DOHH2 (cell line): Measurements from ENCODE around the gene LGALS14.
A peak's percentile ranks its signal among the peaks of the same experiment; 100 is the strongest.
"Not testable (repeated sequence)": the region's sequence is repeated elsewhere in the genome, so short reads cannot be mapped to it uniquely, and the experiment has no call there.

Source experiments
- H3F3A ChIP-seq: fragments of 200-600 bp; sonication (generic), shearing (Covaris generic); 2 replicates; pipeline ENCODE4 v1.6.0; 2016; ENCODE audit warnings: antibody characterized with exemption, mild to moderate bottlenecking; ENCODE audit not compliant: control insufficient read depth, insufficient read depth
- H3K27ac ChIP-seq: fragments of 200-600 bp; sonication (generic); 2 replicates; pipeline ENCODE4 v1.5.1; 2014; ENCODE audit warnings: low read depth, mild to moderate bottlenecking, low read length, moderate library complexity
- H3K27me3 ChIP-seq: fragments of 200-600 bp; sonication (generic); 2 replicates; pipeline ENCODE4 v1.6.1; 2014; ENCODE audit warnings: mild to moderate bottlenecking, low read length, mixed read lengths; ENCODE audit not compliant: control insufficient read depth
- H3K36me3 ChIP-seq: fragments of 200-600 bp; sonication (generic); 2 replicates; pipeline ENCODE4 v1.6.1; 2014; ENCODE audit warnings: mild to moderate bottlenecking, low read length, moderate library complexity, mixed read lengths; ENCODE audit not compliant: control insufficient read depth
- H3K4me1 ChIP-seq: fragments of 200-600 bp; sonication (generic); 2 replicates; pipeline ENCODE4 v1.6.1; 2014; ENCODE audit warnings: mild to moderate bottlenecking, low read length, mixed read lengths; ENCODE audit not compliant: control insufficient read depth
- H3K4me2 ChIP-seq: fragments of 200-600 bp; sonication (generic); 2 replicates; pipeline ENCODE4 v1.6.0; 2014; ENCODE audit warnings: mild to moderate bottlenecking, low read length, moderate library complexity
- H3K4me3 ChIP-seq: fragments of 200-600 bp; sonication (generic); 2 replicates; pipeline ENCODE4 v1.5.1; 2014; ENCODE audit warnings: mild to moderate bottlenecking, low read length, mixed read lengths
- H3K79me2 ChIP-seq: fragments of 200-600 bp; sonication (generic); 2 replicates; pipeline ENCODE4 v1.6.1; 2014; ENCODE audit warnings: mild to moderate bottlenecking, low read length, mixed read lengths; ENCODE audit not compliant: control insufficient read depth
- H3K9me2 ChIP-seq: fragments of 200-600 bp; sonication (generic); replicated peaks from 2 replicates; pipeline ENCODE4 v1.6.1; 2014; ENCODE audit warnings: mild to moderate bottlenecking, low read length, mixed read lengths; ENCODE audit not compliant: control insufficient read depth
- H3K9me3 ChIP-seq: fragments of 200-600 bp; sonication (generic); 2 replicates; pipeline ENCODE4 v1.6.1; 2014; ENCODE audit warnings: antibody characterized with exemption, low read length, mixed read lengths; ENCODE audit not compliant: control insufficient read depth, insufficient read depth
- H4K20me1 ChIP-seq: fragments of 200-600 bp; sonication (generic); 2 replicates; pipeline ENCODE4 v1.6.0; 2014; ENCODE audit warnings: low read depth, mild to moderate bottlenecking, antibody characterized with exemption, low read length, moderate library complexity; ENCODE audit not compliant: control insufficient read depth, insufficient read depth
- EZH2phosphoT487 ChIP-seq: fragments of 200-600 bp; sonication (generic); IDR thresholded peaks from 2 replicates; pipeline ENCODE4 v1.6.1; 2017; ENCODE audit warnings: borderline replicate concordance, mild to moderate bottlenecking, antibody characterized with exemption, low read length, moderate library complexity, mixed read lengths
- TF ChIP-seq, protein P1 (sequence below): fragments of 200-600 bp; sonication (generic); IDR thresholded peaks from one replicate; pipeline ENCODE4 v1.5.1; 2014; ENCODE audit warnings: antibody characterized with exemption, mild to moderate bottlenecking, low read depth, low read length; ENCODE audit not compliant: poor library complexity, severe bottlenecking

LGALS14 gene

GRCh38 chr19:39671739-39672363 is 32.4 kb upstream of the LGALS14 start:
- H3K79me2 ChIP-seq = no peaks in the 10 kb centered on the region
- H3F3A ChIP-seq = no peaks in the 10 kb centered on the region
- no peaks in the 10 kb centered on the region for H3K36me3 ChIP-seq
- H3K27me3 ChIP-seq = peaks cover 47% of the 10 kb centered on the region
- H3K4me3 ChIP-seq = no peak overlapping the region
- no peak for TF ChIP-seq EZH2phosphoT487
- TF ChIP-seq, protein P1, sequence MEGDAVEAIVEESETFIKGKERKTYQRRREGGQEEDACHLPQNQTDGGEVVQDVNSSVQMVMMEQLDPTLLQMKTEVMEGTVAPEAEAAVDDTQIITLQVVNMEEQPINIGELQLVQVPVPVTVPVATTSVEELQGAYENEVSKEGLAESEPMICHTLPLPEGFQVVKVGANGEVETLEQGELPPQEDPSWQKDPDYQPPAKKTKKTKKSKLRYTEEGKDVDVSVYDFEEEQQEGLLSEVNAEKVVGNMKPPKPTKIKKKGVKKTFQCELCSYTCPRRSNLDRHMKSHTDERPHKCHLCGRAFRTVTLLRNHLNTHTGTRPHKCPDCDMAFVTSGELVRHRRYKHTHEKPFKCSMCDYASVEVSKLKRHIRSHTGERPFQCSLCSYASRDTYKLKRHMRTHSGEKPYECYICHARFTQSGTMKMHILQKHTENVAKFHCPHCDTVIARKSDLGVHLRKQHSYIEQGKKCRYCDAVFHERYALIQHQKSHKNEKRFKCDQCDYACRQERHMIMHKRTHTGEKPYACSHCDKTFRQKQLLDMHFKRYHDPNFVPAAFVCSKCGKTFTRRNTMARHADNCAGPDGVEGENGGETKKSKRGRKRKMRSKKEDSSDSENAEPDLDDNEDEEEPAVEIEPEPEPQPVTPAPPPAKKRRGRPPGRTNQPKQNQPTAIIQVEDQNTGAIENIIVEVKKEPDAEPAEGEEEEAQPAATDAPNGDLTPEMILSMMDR = peak; percentile 61
- no peaks in the 10 kb centered on the region for H3K9me3 ChIP-seq
- H3K27ac ChIP-seq = no peak overlapping the region
- no peaks in the 10 kb centered on the region for H3K9me2 ChIP-seq
- H3K4me2 ChIP-seq = no peak overlapping the region
- no peaks in the 10 kb centered on the region for H4K20me1 ChIP-seq
- H3K4me1 ChIP-seq = no peaks in the 10 kb centered on the region

DNA sequence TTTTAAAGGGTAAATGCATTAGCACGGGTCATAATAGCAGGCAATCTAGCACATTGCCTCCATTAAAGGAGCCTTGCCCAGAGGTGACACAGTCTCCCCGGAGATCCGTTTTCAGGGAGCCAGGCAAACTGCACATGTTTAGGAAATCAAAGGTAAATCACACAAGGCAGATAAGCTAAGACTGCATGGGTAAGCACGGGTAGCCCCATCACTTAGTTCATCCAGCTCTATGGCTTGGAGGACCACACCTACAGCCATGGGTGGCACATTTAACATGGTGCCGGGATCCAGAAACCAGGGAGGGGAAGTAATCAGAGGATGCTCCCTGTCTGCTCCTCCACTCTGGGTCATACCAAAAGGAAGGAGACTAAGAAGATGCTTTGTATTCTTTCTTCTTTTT is 31.8 kb upstream of the LGALS14 start:
- peaks cover 50% of the 10 kb centered on the region for H3K27me3 ChIP-seq
- no peaks in the 10 kb centered on the region for H3K9me2 ChIP-seq
- no peaks in the 10 kb centered on the region for H4K20me1 ChIP-seq
- no peaks in the 10 kb centered on the region for H3F3A ChIP-seq
- no peak overlapping the region for H3K4me2 ChIP-seq
- no peaks in the 10 kb centered on the region for H3K79me2 ChIP-seq
- no peaks in the 10 kb centered on the region for H3K9me3 ChIP-seq
- no peaks in the 10 kb centered on the region for H3K36me3 ChIP-seq
- TF ChIP-seq, protein P1 = no peak
- no peak for TF ChIP-seq EZH2phosphoT487
- H3K4me1 ChIP-seq = no peaks in the 10 kb centered on the region
- H3K4me3 ChIP-seq = no peak overlapping the region
- no peak overlapping the region for H3K27ac ChIP-seq

DNA sequence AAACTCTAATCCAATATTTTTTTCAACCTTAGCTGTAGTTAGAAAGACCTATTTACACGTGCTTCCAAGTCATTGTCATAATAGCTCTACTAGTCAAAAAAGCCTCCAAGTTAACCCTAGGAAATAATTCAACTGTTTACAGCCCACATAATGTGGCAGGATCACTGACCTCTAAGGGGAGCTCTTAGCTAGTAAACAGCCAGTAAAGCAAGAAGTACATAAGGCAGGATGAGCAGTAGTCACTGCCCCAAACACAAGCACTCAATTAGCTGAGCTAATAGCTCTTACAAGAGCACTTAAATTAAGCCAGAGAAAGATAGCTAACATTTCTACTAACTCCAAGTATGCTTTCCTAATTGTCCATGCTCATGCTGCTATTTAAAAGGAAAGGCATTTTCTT is 30.4 kb upstream of the LGALS14 start:
- H3K4me1 ChIP-seq, H3K27ac ChIP-seq, H3K36me3 ChIP-seq, H3K4me3 ChIP-seq, H3K9me2 ChIP-seq, H3F3A ChIP-seq, H3K4me2 ChIP-seq, H3K79me2 ChIP-seq, H3K9me3 ChIP-seq, H4K20me1 ChIP-seq: not testable (repeated sequence)
- peaks cover 55% of the 10 kb centered on the region for H3K27me3 ChIP-seq

- H4K20me1 ChIP-seq = no peaks in the 10 kb centered on the region
- H3K9me3 ChIP-seq = no peaks in the 10 kb centered on the region
- peaks cover 52% of the 10 kb centered on the region for H3K27me3 ChIP-seq
- H3K36me3 ChIP-seq = no peaks in the 10 kb centered on the region
- H3F3A ChIP-seq = no peaks in the 10 kb centered on the region
- H3K27ac ChIP-seq = no peak overlapping the region
- no peak overlapping the region for H3K4me3 ChIP-seq
- no peaks in the 10 kb centered on the region for H3K9me2 ChIP-seq
- no peaks in the 10 kb centered on the region for H3K79me2 ChIP-seq
- H3K4me1 ChIP-seq = no peaks in the 10 kb centered on the region
- no peak overlapping the region for H3K4me2 ChIP-seq
- TF ChIP-seq EZH2phosphoT487 = no peak
- TF ChIP-seq, protein P1 = no peak
Measured at GRCh38 chr19:39676004-39676403, 28.3 kb upstream of the LGALS14 start.
